ENCODE results near the gene CREBBP. TPM values are rescaled to one million over a fixed set of nuclear protein-coding genes. Genes with fewer than 3 reads are reported as not detected.

CREBBP gene
- total and polyA plus RNA-seq, 2 donors (not counting 3 experiments of a cell fraction or from before 2014, with no cell fraction given), result 13.8 to 72.7 TPM

- CTCF ChIA-PET, result interaction anchor here (0.6 kb wide), 1 partner anchor 12 kb away, joined by 3 read pairs; no protein-coding TSS in a partner anchor
- dilution Hi-C loops (cut with MboI; ENCODE audit: extremely low pct_ligation_motif_present, low sequenced_read_pairs) (no loop called here), intact Hi-C loops (cut with micrococcal nuclease) (no loop called here)
- no peak overlapping the region for H3K27ac ChIP-seq (ENCODE audit: insufficient read depth, low read depth, low read length)
- FAIRE-seq (no peak), DNase-seq (ENCODE audit: low read depth, low spot score) (no peak)
- no peaks in the 10 kb centered on the region for H3K27me3 ChIP-seq (ENCODE audit: control insufficient read depth in 2 of 2, insufficient read depth in 2 of 2, low read length in 2 of 2)
- no peaks in the 10 kb centered on the region for H3K9me1 ChIP-seq (replicated peaks; ENCODE audit: control insufficient read depth, extremely low read depth, insufficient read depth, low read length)
- no peaks in the 10 kb centered on the region for H3K9me3 ChIP-seq (replicated peaks; ENCODE audit: control insufficient read depth, insufficient read depth, low read length)
- H3K9ac ChIP-seq (replicated peaks; ENCODE audit: extremely low read depth, insufficient read depth, low read length), result no peak overlapping the region
- POLR2A ChIA-PET, result no interaction called here
- peaks cover under 1 to 3% of the 10 kb centered on the region in 2 experiments for H3K36me3 ChIP-seq (ENCODE audit: control insufficient read depth in 2 of 2, extremely low read depth in 1 of 2, insufficient read depth in 2 of 2, low read length in 2 of 2)
- no peak for TF ChIP-seq GATA2 (IDR thresholded peaks at IDR 0.05; ENCODE audit: insufficient read depth, insufficient read length, low read depth, low read length)
- TF ChIP-seq EZH2 (IDR thresholded peaks at IDR 0.05; ENCODE audit: borderline replicate concordance, low read depth, low read length, severe bottlenecking), result no peak
- no peak for TF ChIP-seq JUN (IDR thresholded peaks at IDR 0.05; ENCODE audit: borderline replicate concordance, insufficient read depth, insufficient read length, low read depth)
- TF ChIP-seq MAX (IDR thresholded peaks at IDR 0.05; ENCODE audit: insufficient read depth, insufficient read length), result no peak
- TF ChIP-seq POLR2A (IDR thresholded peaks at IDR 0.05; ENCODE audit: low read depth, low read length), result no peak
- no peak for TF ChIP-seq POLR2AphosphoS5 (IDR thresholded peaks at IDR 0.05; ENCODE audit: insufficient read depth, low read depth, low read length)
- no peak for TF ChIP-seq MYC (IDR thresholded peaks at IDR 0.05; ENCODE audit: low read depth, low read length)
- no peaks in the 10 kb centered on the region for H4K20me1 ChIP-seq (replicated peaks; ENCODE audit: control insufficient read depth, extremely low read depth, insufficient read depth, low read length)
- no peaks in the 10 kb centered on the region for H3K79me2 ChIP-seq (ENCODE audit: control insufficient read depth, insufficient read depth, low read length)
- no peak overlapping the region for H2AFZ ChIP-seq (ENCODE audit: low read depth, low read length)
- peaks cover 7% of the 10 kb centered on the region for H3K4me1 ChIP-seq (ENCODE audit: control insufficient read depth, extremely low read depth, insufficient read depth, low read length)
- no peak overlapping the region for H3K4me2 ChIP-seq (ENCODE audit: insufficient read depth, low read length)
- no peak overlapping the region for H3K4me3 ChIP-seq (replicated peaks in 1 of 3; ENCODE audit: insufficient read depth in 1 of 3, low read depth in 1 of 3, low read length in 3 of 3)
- BruUV-seq (replicated peaks), result no TSS peak
Observed at GRCh38 chr16:3722508-3722907, 158.0 kb downstream of the CREBBP start.

GRCh38 chr16:3720418-3720817 lies 160.1 kb downstream of the CREBBP start:
- H3K9me1 ChIP-seq (replicated peaks; ENCODE audit: control insufficient read depth, extremely low read depth, insufficient read depth, low read length), result no peaks in the 10 kb centered on the region
- no peak overlapping the region for H3K4me2 ChIP-seq (ENCODE audit: insufficient read depth, low read length)
- BruUV-seq (replicated peaks), result no TSS peak
- dilution Hi-C loops (cut with MboI; ENCODE audit: extremely low pct_ligation_motif_present, low sequenced_read_pairs), result no loop called here
- intact Hi-C loops (cut with micrococcal nuclease), result no loop called here
- no peak for FAIRE-seq
- H4K20me1 ChIP-seq (replicated peaks; ENCODE audit: control insufficient read depth, extremely low read depth, insufficient read depth, low read length), result no peaks in the 10 kb centered on the region
- no peak overlapping the region for H3K4me3 ChIP-seq (replicated peaks in 1 of 3; ENCODE audit: insufficient read depth in 1 of 3, low read depth in 1 of 3, low read length in 3 of 3)
- H3K79me2 ChIP-seq (ENCODE audit: control insufficient read depth, insufficient read depth, low read length), result peaks cover 16% of the 10 kb centered on the region
- POLR2A ChIA-PET, result no interaction called here
- H3K27ac ChIP-seq (ENCODE audit: insufficient read depth, low read depth, low read length), result no peak overlapping the region
- peaks cover 14% of the 10 kb centered on the region for H3K4me1 ChIP-seq (ENCODE audit: control insufficient read depth, extremely low read depth, insufficient read depth, low read length)
- H3K9me3 ChIP-seq (replicated peaks; ENCODE audit: control insufficient read depth, insufficient read depth, low read length), result no peaks in the 10 kb centered on the region
- no peak overlapping the region for H3K9ac ChIP-seq (replicated peaks; ENCODE audit: extremely low read depth, insufficient read depth, low read length)
- H3K36me3 ChIP-seq (ENCODE audit: control insufficient read depth in 2 of 2, extremely low read depth in 1 of 2, insufficient read depth in 2 of 2, low read length in 2 of 2), result no peaks in the 10 kb centered on the region
- DNase-seq (ENCODE audit: low read depth, low spot score), result no peak
- CTCF ChIA-PET, result no interaction called here
- no peak overlapping the region for H2AFZ ChIP-seq (ENCODE audit: low read depth, low read length)
- TF ChIP-seq MAX (IDR thresholded peaks at IDR 0.05; ENCODE audit: insufficient read depth, insufficient read length) (no peak), MYC (IDR thresholded peaks at IDR 0.05; ENCODE audit: low read depth, low read length) (no peak), EZH2 (IDR thresholded peaks at IDR 0.05; ENCODE audit: borderline replicate concordance, low read depth, low read length, severe bottlenecking) (no peak), FOS (IDR thresholded peaks at IDR 0.05; ENCODE audit: borderline replicate concordance, insufficient read depth, low read length) (no peak), CTCF (IDR thresholded peaks at IDR 0.05; ENCODE audit: extremely low read depth in 1 of 2, insufficient read depth in 1 of 2, low read depth in 1 of 2, low read length in 2 of 2) (no peak), GATA2 (IDR thresholded peaks at IDR 0.05; ENCODE audit: insufficient read depth, insufficient read length, low read depth, low read length) (no peak), POLR2A (IDR thresholded peaks at IDR 0.05; ENCODE audit: low read depth, low read length) (no peak), POLR2AphosphoS5 (IDR thresholded peaks at IDR 0.05; ENCODE audit: insufficient read depth, low read depth, low read length) (no peak), JUN (IDR thresholded peaks at IDR 0.05; ENCODE audit: borderline replicate concordance, insufficient read depth, insufficient read length, low read depth) (no peak)
- no peaks in the 10 kb centered on the region for H3K27me3 ChIP-seq (ENCODE audit: control insufficient read depth in 2 of 2, insufficient read depth in 2 of 2, low read length in 2 of 2)

Data from endothelial cell of umbilical vein (primary cell).